OCI-LY1 (cell line): ENCODE results near the gene MRTFA.

ENCODE experiments used
- H2AFZ ChIP-seq: fragments of 200-600 bp; sonication (generic), shearing (Covaris generic); 2 replicates; pipeline ENCODE4 v1.6.0; 2014; ENCODE audit warnings: antibody characterized with exemption, mild to moderate bottlenecking, low read length
- H3F3A ChIP-seq: fragments of 200-600 bp; sonication (generic), shearing (Covaris generic); 2 replicates; pipeline ENCODE4 v1.6.0; 2014; ENCODE audit warnings: mild to moderate bottlenecking, antibody characterized with exemption, low read length, moderate library complexity; ENCODE audit not compliant: insufficient read depth
- H3K27ac ChIP-seq: fragments of 200-600 bp; sonication (generic); 2 replicates; pipeline ENCODE4 v1.5.1; 2014; ENCODE audit warnings: low read length, mixed run types, mild to moderate bottlenecking, low read depth; ENCODE audit not compliant: poor library complexity, severe bottlenecking
- H3K27me3 ChIP-seq: fragments of 200-600 bp; sonication (generic); 2 replicates; pipeline ENCODE4 v1.6.0; 2014; ENCODE audit warnings: antibody characterized with exemption, mild to moderate bottlenecking, low read length, moderate library complexity; ENCODE audit not compliant: insufficient read depth
- H3K36me3 ChIP-seq: fragments of 200-600 bp; sonication (generic); 2 replicates; pipeline ENCODE4 v1.6.1; 2014; ENCODE audit warnings: mild to moderate bottlenecking, antibody characterized with exemption, low read length, moderate library complexity, mixed read lengths; ENCODE audit not compliant: insufficient read depth
- H3K4me1 ChIP-seq: fragments of 200-600 bp; sonication (generic); 2 replicates; pipeline ENCODE4 v1.5.1; 2014; ENCODE audit warnings: mild to moderate bottlenecking, low read length, moderate library complexity; ENCODE audit not compliant: insufficient read depth, severe bottlenecking
- H3K4me2 ChIP-seq: fragments of 200-600 bp; sonication (generic), shearing (Covaris generic); 2 replicates; pipeline ENCODE4 v1.6.1; 2014; ENCODE audit warnings: low read length
- H3K4me3 ChIP-seq: fragments of 200-600 bp; sonication (generic); 2 replicates; pipeline ENCODE4 v1.5.1; 2014; ENCODE audit warnings: low read length, low read depth, mild to moderate bottlenecking, mixed read lengths; ENCODE audit not compliant: poor library complexity, severe bottlenecking
- H3K79me2 ChIP-seq: fragments of 200-600 bp; shearing (Covaris generic); 2 replicates; pipeline ENCODE4 v1.6.1; 2016; ENCODE audit warnings: mixed run types, low read length, mixed read lengths; ENCODE audit not compliant: insufficient read depth
- H3K9ac ChIP-seq: fragments of 200-600 bp; sonication (generic), shearing (Covaris generic); 2 replicates; pipeline ENCODE4 v1.6.1; 2014; ENCODE audit warnings: mild to moderate bottlenecking, low read length, mixed read lengths
- H3K9me2 ChIP-seq: fragments of 200-600 bp; sonication (generic), shearing (Covaris generic); 2 replicates; pipeline ENCODE4 v1.6.1; 2014; ENCODE audit warnings: low read depth, mild to moderate bottlenecking, low read length, mixed read lengths
- H3K9me3 ChIP-seq: fragments of 200-600 bp; shearing (Covaris generic); 2 replicates; pipeline ENCODE4 v1.6.1; 2014; ENCODE audit warnings: low read length, mixed read lengths
- H4K20me1 ChIP-seq: fragments of 200-600 bp; sonication (generic), shearing (Covaris generic); 2 replicates; pipeline ENCODE4 v1.6.0; 2016; ENCODE audit warnings: mild to moderate bottlenecking, low read length; ENCODE audit not compliant: insufficient read depth
- CTCF ChIP-seq: fragments of 200-600 bp; sonication (generic), shearing (Covaris generic); IDR thresholded peaks from 2 replicates; pipeline ENCODE4 v1.5.1; 2017; ENCODE audit warnings: mild to moderate bottlenecking, antibody characterized with exemption, low read length, moderate library complexity, mixed read lengths
- EZH2 ChIP-seq: fragments of 200-600 bp; sonication (generic), shearing (Covaris generic); IDR thresholded peaks from 2 replicates; pipeline ENCODE4 v1.8.0; 2017; ENCODE audit warnings: borderline replicate concordance, mixed run types, mild to moderate bottlenecking, antibody characterized with exemption, low read length, moderate library complexity, mixed read lengths

The MRTFA gene

GRCh38 chr22:40666151-40666848, 29.8 kb upstream of the MRTFA start:
- Histone ChIP-seq H3F3A (no peaks in the 10 kb centered on the region; the same call in 1 of the 2 replicates), H3K9me3 (no peaks in the 10 kb centered on the region), H3K9ac (no peak overlapping the region), H3K27ac (no peak overlapping the region), H3K36me3 (no peaks in the 10 kb centered on the region; the same call in 1 of the 2 replicates), H3K4me2 (no peak overlapping the region), H3K4me1 (no peaks in the 10 kb centered on the region), H3K79me2 (no peaks in the 10 kb centered on the region), H3K27me3 (no peaks in the 10 kb centered on the region; the same call in 1 of the 2 replicates), H4K20me1 (no peaks in the 10 kb centered on the region), H3K4me3 (no peak overlapping the region), H2AFZ (no peak overlapping the region), H3K9me2 (no peaks in the 10 kb centered on the region)
- TF ChIP-seq EZH2, result no peak
- no peak for TF ChIP-seq CTCF

GRCh38 chr22:40665312-40665711, 28.8 kb upstream of the MRTFA start:
- no peak overlapping the region for H2AFZ ChIP-seq
- H3K9me3 ChIP-seq, result no peaks in the 10 kb centered on the region
- no peaks in the 10 kb centered on the region; the same call in 1 of the 2 replicates for H3K36me3 ChIP-seq
- no peak for TF ChIP-seq CTCF
- no peak overlapping the region for H3K4me2 ChIP-seq
- H3K27ac ChIP-seq, result no peak overlapping the region
- no peak overlapping the region for H3K4me3 ChIP-seq
- no peaks in the 10 kb centered on the region; the same call in 1 of the 2 replicates for H3F3A ChIP-seq
- peaks cover 3% of the 10 kb centered on the region for H3K4me1 ChIP-seq
- no peaks in the 10 kb centered on the region for H3K9me2 ChIP-seq
- H3K27me3 ChIP-seq, result no peaks in the 10 kb centered on the region; the same call in 1 of the 2 replicates
- no peaks in the 10 kb centered on the region for H3K79me2 ChIP-seq
- H3K9ac ChIP-seq, result no peak overlapping the region
- H4K20me1 ChIP-seq, result no peaks in the 10 kb centered on the region

- no peaks in the 10 kb centered on the region; the same call in 1 of the 2 replicates for H3K27me3 ChIP-seq
- no peaks in the 10 kb centered on the region for H3K9me3 ChIP-seq
- TF ChIP-seq CTCF (no peak), EZH2 (no peak)
- no peak overlapping the region for H2AFZ ChIP-seq
- no peak overlapping the region for H3K9ac ChIP-seq
- peaks cover 3% of the 10 kb centered on the region for H3K4me1 ChIP-seq
- H4K20me1 ChIP-seq, result no peaks in the 10 kb centered on the region
- no peak overlapping the region for H3K4me2 ChIP-seq
- H3K27ac ChIP-seq, result no peak overlapping the region
- no peak overlapping the region for H3K4me3 ChIP-seq
- H3K9me2 ChIP-seq, result no peaks in the 10 kb centered on the region
- no peaks in the 10 kb centered on the region; the same call in 1 of the 2 replicates for H3F3A ChIP-seq
- no peaks in the 10 kb centered on the region for H3K79me2 ChIP-seq
- H3K36me3 ChIP-seq, result no peaks in the 10 kb centered on the region
These were observed 25.2 kb upstream of the MRTFA start for GRCh38 chr22:40661671-40662070.
